ENCODE data around the gene YBEY. TPM values are rescaled to one million over a fixed set of nuclear protein-coding genes. Genes with fewer than 3 reads are reported as not detected.

The YBEY gene
- total and polyA plus RNA-seq, 4 donors = 7.6 to 32.1 (median 15.1) TPM

DNA sequence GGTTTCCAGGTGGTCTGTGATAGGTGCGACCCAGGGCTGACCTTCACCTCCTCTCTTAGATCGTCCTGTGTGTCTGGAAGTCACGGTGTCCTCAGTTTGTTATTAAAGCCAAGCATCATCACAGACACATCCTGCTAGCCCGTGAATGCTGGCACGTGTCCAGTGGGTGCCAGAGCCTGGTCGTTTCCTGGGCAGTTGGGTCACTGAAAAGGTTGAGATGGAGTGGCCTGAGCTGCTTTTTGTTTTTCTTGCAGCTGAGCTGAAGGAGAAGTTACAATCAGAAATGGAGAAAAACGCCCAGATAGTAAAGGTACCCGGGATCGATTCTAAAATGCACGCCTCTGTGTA, 61.0 kb downstream of the YBEY start:
- no peak for TF ChIP-seq CTCF (IDR thresholded peaks at IDR 0.05; ENCODE audit: control extremely low read depth, extremely low read depth)
- no peaks in the 10 kb centered on the region for H3K27me3 ChIP-seq (ENCODE audit: control insufficient read depth in 3 of 3, insufficient read depth in 3 of 3, low read length in 2 of 3)
- ATAC-seq (ENCODE audit: insufficient read depth, low FRiP score) (no peak), DNase-seq (no peak)
- no peak overlapping the region for H3K9ac ChIP-seq (ENCODE audit: insufficient read depth in 1 of 2, low read length in 2 of 2)
- no peaks in the 10 kb centered on the region for H3K9me3 ChIP-seq (ENCODE audit: control insufficient read depth in 4 of 4, insufficient read depth in 3 of 4, low read length in 3 of 4)
- 79% methylated on average over 10 of the region's 10 CpGs for WGBS, 2 donors
- no peak overlapping the region for H3K4me3 ChIP-seq
- H3K36me3 ChIP-seq (ENCODE audit: control insufficient read depth in 4 of 4, insufficient read depth in 4 of 4, low read length in 4 of 4) = peaks cover 8 to 48% (median 24%) of the 10 kb centered on the region in 4 donors
- H3K4me1 ChIP-seq (ENCODE audit: control insufficient read depth in 5 of 5, insufficient read depth in 5 of 5, low read length in 5 of 5) = no peaks in the 10 kb centered on the region
- no peak overlapping the region for H3K27ac ChIP-seq (ENCODE audit: low read depth in 1 of 2, low read length in 1 of 2)

Other genes starting within 250 kb of the YBEY start
- 100 to 1,000 TPM; 350 to 466 TPM for gene COL6A2, start 188.2 kb upstream of the YBEY start, total RNA-seq
- gene COL6A2, start 188.2 kb upstream of the YBEY start, polyA plus RNA-seq = 100 to 1,000 TPM; 192 to 234 TPM
- gene FTCD, start 130.8 kb upstream of the YBEY start, total RNA-seq = under 1 TPM; 0.26 to 0.43 TPM
- under 1 TPM; 0.03 to 0.14 TPM for gene FTCD, start 130.8 kb upstream of the YBEY start, polyA plus RNA-seq
- 10 to 100 TPM; 10.6 to 15.6 TPM for gene SPATC1L, start 101.9 kb upstream of the YBEY start, total RNA-seq
- 10 to 100 TPM in 1 of 2 donors, 1 to 10 TPM in 1; 6.6 to 11.3 TPM for gene SPATC1L, start 101.9 kb upstream of the YBEY start, polyA plus RNA-seq
- 100 to 1,000 TPM; 110 to 152 TPM for gene LSS, start 57.6 kb upstream of the YBEY start, total RNA-seq
- 10 to 100 TPM; 54.6 to 88.0 TPM for gene LSS, start 57.6 kb upstream of the YBEY start, polyA plus RNA-seq
- gene MCM3AP, start 731 bp upstream of the YBEY start, total RNA-seq = 100 to 1,000 TPM; 114 TPM
- gene MCM3AP, start 731 bp upstream of the YBEY start, polyA plus RNA-seq = 10 to 100 TPM; 40.7 to 43.8 TPM
- gene C21orf58, start 37.5 kb downstream of the YBEY start, total RNA-seq = 10 to 100 TPM; 12.4 to 20.8 TPM
- gene C21orf58, start 37.5 kb downstream of the YBEY start, polyA plus RNA-seq = 1 to 10 TPM; 4.8 to 5.4 TPM
- 10 to 100 TPM; 26.8 to 37.2 TPM for gene PCNT, start 37.8 kb downstream of the YBEY start, total RNA-seq
- gene PCNT, start 37.8 kb downstream of the YBEY start, polyA plus RNA-seq = 10 to 100 TPM in 1 of 2 donors, 1 to 10 TPM in 1; 9.8 to 10.3 TPM
- gene DIP2A, start 172.5 kb downstream of the YBEY start, total RNA-seq = 10 to 100 TPM; 32.6 to 71.4 TPM
- 10 to 100 TPM; 15.5 to 24.8 TPM for gene DIP2A, start 172.5 kb downstream of the YBEY start, polyA plus RNA-seq

Measured in lung (tissue), 12 donors.